Measurements from ENCODE around the gene PIR. TPM values are rescaled to one million over a fixed set of nuclear protein-coding genes. Genes with fewer than 3 reads are reported as not detected.

Gene PIR
- total and polyA plus RNA-seq, 4 donors, result 11.5 to 26.3 (median 20.2) TPM

DNA sequence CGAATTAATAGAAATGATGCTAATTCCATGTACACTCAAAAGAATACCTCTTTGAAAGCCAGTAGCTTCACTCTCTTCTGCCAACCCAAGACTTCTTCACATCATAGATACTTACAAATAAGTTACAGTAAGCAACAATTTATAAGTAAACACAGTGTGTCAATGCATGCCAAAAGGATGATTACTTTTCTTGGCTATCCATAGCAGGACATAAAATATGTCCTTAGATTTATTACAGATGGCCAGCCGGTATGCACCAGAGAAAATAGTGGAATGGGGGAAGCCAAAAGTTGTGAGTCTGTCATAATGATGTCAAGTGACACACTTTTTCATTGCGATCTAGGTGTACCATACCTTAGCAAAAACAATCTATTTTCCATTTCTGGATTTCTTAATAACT lies 6.8 kb upstream of the PIR start:
- ATAC-seq (ENCODE audit: low FRiP score), result no peak
- 78 to 84% methylated on average over 3 of the region's 3 CpGs for WGBS, 2 donors
- Histone ChIP-seq H3K4me1 (ENCODE audit: control insufficient read depth in 1 of 2, insufficient read depth in 2 of 2, low read length in 2 of 2) (no peaks in the 10 kb centered on the region), H3K27ac (ENCODE audit: low read depth in 1 of 2, low read length in 2 of 2) (no peak overlapping the region), H3K27me3 (ENCODE audit: control insufficient read depth in 1 of 2, insufficient read depth in 2 of 2, low read length in 1 of 2) (no peaks in the 10 kb centered on the region), H3K36me3 (ENCODE audit: control insufficient read depth in 1 of 2, insufficient read depth in 2 of 2, low read length in 1 of 2) (no peaks in the 10 kb centered on the region), H3K4me3 (ENCODE audit: low read length in 2 of 2) (no peak overlapping the region), H3K9me3 (ENCODE audit: control insufficient read depth, low read length) (no peaks in the 10 kb centered on the region)
- no peak for DNase-seq
- intact Hi-C loops (cut with DNase I), result loop anchor here in 1 of 2 donors (5.0 kb wide), 1 partner anchor 67 kb away; no protein-coding TSS in a partner anchor

DNA sequence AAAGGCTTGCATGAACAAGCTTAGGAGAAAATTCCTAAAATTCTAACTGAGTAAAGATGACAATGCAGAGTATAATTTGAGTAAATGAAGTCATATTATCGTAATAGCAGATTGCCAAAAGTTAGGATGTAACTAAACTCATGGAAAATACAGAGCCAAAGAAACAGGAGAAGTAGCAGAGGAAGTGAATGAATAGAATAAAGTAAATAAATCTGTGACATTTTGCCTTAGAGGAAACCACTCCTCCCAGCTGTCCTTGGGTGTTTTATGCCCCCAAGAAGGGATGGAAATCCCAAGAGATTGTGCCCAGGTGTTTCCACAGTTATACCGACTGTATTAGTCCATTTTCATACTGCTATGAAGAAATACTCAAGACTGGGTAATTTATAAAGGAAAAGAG lies 5.6 kb upstream of the PIR start:
- intact Hi-C loops (cut with DNase I), result loop anchor here in 1 of 2 donors (5.0 kb wide), 1 partner anchor 69 kb away; no protein-coding TSS in a partner anchor
- Histone ChIP-seq H3K9me3 (ENCODE audit: control insufficient read depth, low read length) (no peaks in the 10 kb centered on the region), H3K4me3 (ENCODE audit: low read length in 2 of 2) (no peak overlapping the region), H3K27me3 (ENCODE audit: control insufficient read depth in 1 of 2, insufficient read depth in 2 of 2, low read length in 1 of 2) (no peaks in the 10 kb centered on the region), H3K4me1 (ENCODE audit: control insufficient read depth in 1 of 2, insufficient read depth in 2 of 2, low read length in 2 of 2) (no peaks in the 10 kb centered on the region), H3K36me3 (ENCODE audit: control insufficient read depth in 1 of 2, insufficient read depth in 2 of 2, low read length in 1 of 2) (no peaks in the 10 kb centered on the region), H3K27ac (ENCODE audit: low read depth in 1 of 2, low read length in 2 of 2) (no peak overlapping the region)
- WGBS, 2 donors, result 60 to 67% methylated on average over 2 of the region's 2 CpGs
- DNase-seq (no peak), ATAC-seq (ENCODE audit: low FRiP score) (no peak)

DNA sequence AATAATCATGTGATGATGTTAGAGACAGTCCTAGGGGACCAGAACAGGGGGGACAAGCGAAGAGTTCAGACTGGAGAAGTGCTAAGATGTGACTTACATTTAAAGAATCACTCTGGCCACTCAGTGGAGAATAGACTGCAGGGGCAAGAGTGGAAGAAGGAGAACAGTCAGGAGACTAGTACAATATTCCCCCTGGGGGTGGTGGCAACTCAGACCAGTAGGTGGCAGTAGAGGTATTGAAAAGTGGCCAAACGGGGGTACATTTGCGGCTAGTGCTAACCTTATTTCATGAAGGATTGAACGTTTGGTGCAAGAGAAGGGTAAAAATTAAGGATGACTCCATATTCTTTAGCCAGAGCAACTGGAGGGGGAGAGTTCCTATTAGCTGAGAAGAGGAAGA lies 4.7 kb upstream of the PIR start:
- Histone ChIP-seq H3K4me1 (ENCODE audit: control insufficient read depth in 1 of 2, insufficient read depth in 2 of 2, low read length in 2 of 2) (no peaks in the 10 kb centered on the region), H3K4me3 (ENCODE audit: low read length in 2 of 2) (no peak overlapping the region), H3K9me3 (ENCODE audit: control insufficient read depth, low read length) (no peaks in the 10 kb centered on the region), H3K36me3 (ENCODE audit: control insufficient read depth in 1 of 2, insufficient read depth in 2 of 2, low read length in 1 of 2) (no peaks in the 10 kb centered on the region), H3K27ac (ENCODE audit: low read depth in 1 of 2, low read length in 2 of 2) (no peak overlapping the region), H3K27me3 (ENCODE audit: control insufficient read depth in 1 of 2, insufficient read depth in 2 of 2, low read length in 1 of 2) (no peaks in the 10 kb centered on the region)
- intact Hi-C loops (cut with DNase I), result loop anchor here in 1 of 2 donors (5.0 kb wide), 1 partner anchor 69 kb away; no protein-coding TSS in a partner anchor
- DNase-seq (no peak), ATAC-seq (ENCODE audit: low FRiP score) (no peak)
- WGBS, 2 donors, result 12 to 25% methylated on average over 4 of the region's 4 CpGs

DNA sequence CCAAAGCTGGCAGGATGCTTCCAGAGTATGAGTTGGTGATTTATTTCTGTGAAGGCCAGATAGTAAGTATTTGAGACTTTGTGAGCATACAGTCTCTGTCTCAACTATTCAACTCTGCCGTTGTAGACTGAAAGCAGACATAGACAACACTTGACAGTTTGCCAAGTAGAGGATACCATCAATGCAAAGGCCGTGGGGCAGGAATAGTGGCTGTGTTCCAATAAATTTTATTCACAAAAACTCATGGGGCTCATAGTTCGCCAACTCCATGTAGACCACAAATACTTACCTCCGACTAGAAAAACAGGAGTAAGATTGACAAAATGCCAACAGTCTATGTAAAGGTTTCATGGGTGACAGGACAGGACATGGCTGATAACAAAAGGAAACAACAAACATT lies 3.7 kb upstream of the PIR start:
- intact Hi-C loops (cut with DNase I), result loop anchor here in 1 of 2 donors (5.0 kb wide), 1 partner anchor 70 kb away; no protein-coding TSS in a partner anchor
- DNase-seq, result no peak
- WGBS, 2 donors, result 45 to 57% methylated on average over 4 of the region's 4 CpGs

DNA sequence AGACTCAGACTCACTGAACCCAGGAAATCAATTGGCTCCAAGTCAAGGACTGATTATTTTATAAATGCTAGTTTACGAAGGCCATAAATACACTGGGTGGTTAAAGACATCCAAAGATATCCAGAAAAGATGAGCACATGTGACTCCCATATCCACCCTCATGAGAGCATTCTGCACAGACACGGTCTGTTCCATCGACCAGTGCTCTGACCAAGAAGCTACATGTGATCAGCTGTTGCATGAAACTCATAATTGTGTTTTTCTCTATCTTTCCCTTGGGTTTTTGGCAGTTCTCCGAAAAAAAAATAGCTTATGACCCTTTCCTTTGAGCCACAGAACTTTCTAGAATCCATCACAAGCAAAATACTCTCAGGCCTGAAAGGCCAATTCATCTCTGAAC lies 2.7 kb upstream of the PIR start:
- Histone ChIP-seq H3K27me3 (ENCODE audit: control insufficient read depth in 1 of 2, insufficient read depth in 2 of 2, low read length in 1 of 2) (no peaks in the 10 kb centered on the region), H3K36me3 (ENCODE audit: control insufficient read depth in 1 of 2, insufficient read depth in 2 of 2, low read length in 1 of 2) (no peaks in the 10 kb centered on the region), H3K27ac (ENCODE audit: low read depth in 1 of 2, low read length in 2 of 2) (no peak overlapping the region), H3K4me1 (ENCODE audit: control insufficient read depth in 1 of 2, insufficient read depth in 2 of 2, low read length in 2 of 2) (no peaks in the 10 kb centered on the region), H3K4me3 (ENCODE audit: low read length in 2 of 2) (no peak overlapping the region), H3K9me3 (ENCODE audit: control insufficient read depth, low read length) (no peaks in the 10 kb centered on the region)
- ATAC-seq (ENCODE audit: low FRiP score) (no peak), DNase-seq (no peak)
- intact Hi-C loops (cut with DNase I), result loop anchor here in 1 of 2 donors (5.0 kb wide), 1 partner anchor 72 kb away; no protein-coding TSS in a partner anchor
- 75 to 90% methylated on average over 4 of the region's 4 CpGs for WGBS, 2 donors

More for the DNA sequence above, 3.7 kb upstream of the PIR start:
- Histone ChIP-seq H3K36me3 (ENCODE audit: control insufficient read depth in 1 of 2, insufficient read depth in 2 of 2, low read length in 1 of 2) (no peaks in the 10 kb centered on the region), H3K4me3 (ENCODE audit: low read length in 2 of 2) (no peak overlapping the region), H3K9me3 (ENCODE audit: control insufficient read depth, low read length) (no peaks in the 10 kb centered on the region), H3K27ac (ENCODE audit: low read depth in 1 of 2, low read length in 2 of 2) (no peak overlapping the region), H3K27me3 (ENCODE audit: control insufficient read depth in 1 of 2, insufficient read depth in 2 of 2, low read length in 1 of 2) (no peaks in the 10 kb centered on the region), H3K4me1 (ENCODE audit: control insufficient read depth in 1 of 2, insufficient read depth in 2 of 2, low read length in 2 of 2) (no peaks in the 10 kb centered on the region)
- no peak for ATAC-seq (ENCODE audit: low FRiP score)

DNA sequence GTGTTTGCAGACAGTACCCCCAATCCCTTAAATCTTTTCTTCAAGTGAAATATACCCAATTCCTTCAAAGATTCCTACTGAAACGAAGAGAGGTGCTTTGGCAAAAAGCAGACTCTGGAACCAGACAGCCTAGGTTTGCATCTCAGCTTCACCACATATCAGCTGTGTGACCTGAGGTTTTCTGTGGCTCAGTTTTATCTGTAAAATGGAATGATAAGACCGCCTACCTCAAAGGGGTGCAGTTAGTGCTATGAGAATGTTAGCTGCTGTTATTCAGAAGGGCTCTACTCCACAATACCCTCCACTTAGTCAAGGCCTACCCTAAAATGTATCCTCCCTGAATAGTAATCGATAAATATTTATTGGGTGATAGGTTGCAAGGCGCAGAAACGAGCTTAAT lies 664 bp downstream of the PIR start:
- intact Hi-C loops (cut with DNase I), result loop anchor here in 1 of 2 donors (5.0 kb wide), 1 partner anchor 185 kb away; no protein-coding TSS in a partner anchor

DNA sequence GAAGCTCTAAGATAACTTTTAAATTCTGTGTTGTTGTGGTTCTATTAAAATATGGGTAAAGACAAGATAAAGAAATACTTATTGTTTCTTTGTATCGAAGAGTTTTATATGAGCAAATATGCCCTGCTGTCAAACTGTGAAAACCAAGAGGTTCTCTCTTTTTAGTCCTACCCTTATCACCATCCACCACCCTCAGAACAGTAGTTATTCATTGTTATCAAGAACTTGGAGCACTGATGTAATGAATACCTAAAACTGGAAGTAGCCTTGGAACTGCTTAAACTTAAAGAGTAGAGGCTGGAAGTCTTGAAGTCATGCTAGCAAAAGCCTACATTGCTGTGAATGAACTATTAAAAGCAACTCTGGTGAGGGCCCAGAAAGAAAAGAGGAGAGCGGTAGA lies 9.2 kb downstream of the PIR start:
- Histone ChIP-seq H3K27me3 (ENCODE audit: control insufficient read depth in 1 of 2, insufficient read depth in 2 of 2, low read length in 1 of 2) (no peaks in the 10 kb centered on the region), H3K4me3 (ENCODE audit: low read length in 2 of 2) (no peak overlapping the region), H3K9me3 (ENCODE audit: control insufficient read depth, low read length) (no peaks in the 10 kb centered on the region), H3K4me1 (ENCODE audit: control insufficient read depth in 1 of 2, insufficient read depth in 2 of 2, low read length in 2 of 2) (no peaks in the 10 kb centered on the region), H3K27ac (ENCODE audit: low read depth in 1 of 2, low read length in 2 of 2) (no peak overlapping the region), H3K36me3 (ENCODE audit: control insufficient read depth in 1 of 2, insufficient read depth in 2 of 2, low read length in 1 of 2) (no peaks in the 10 kb centered on the region)
- no peak for DNase-seq
- 89 to 95% methylated on average over 2 of the region's 2 CpGs for WGBS, 2 donors
- ATAC-seq (ENCODE audit: low FRiP score), result no peak
- intact Hi-C loops (cut with DNase I), result no loop called here

More for the DNA sequence above, 664 bp downstream of the PIR start:
- Histone ChIP-seq H3K27me3 (ENCODE audit: control insufficient read depth in 1 of 2, insufficient read depth in 2 of 2, low read length in 1 of 2) (no peaks in the 10 kb centered on the region), H3K27ac (ENCODE audit: low read depth in 1 of 2, low read length in 2 of 2) (no peak overlapping the region), H3K4me1 (ENCODE audit: control insufficient read depth in 1 of 2, insufficient read depth in 2 of 2, low read length in 2 of 2) (no peaks in the 10 kb centered on the region), H3K9me3 (ENCODE audit: control insufficient read depth, low read length) (no peaks in the 10 kb centered on the region), H3K36me3 (ENCODE audit: control insufficient read depth in 1 of 2, insufficient read depth in 2 of 2, low read length in 1 of 2) (no peaks in the 10 kb centered on the region), H3K4me3 (ENCODE audit: low read length in 2 of 2) (peak overlapping the region; percentile 58 to 81)
- DNase-seq (no peak), ATAC-seq (ENCODE audit: low FRiP score) (no peak)
- 54 to 64% methylated on average over 5 of the region's 5 CpGs for WGBS, 2 donors

DNA sequence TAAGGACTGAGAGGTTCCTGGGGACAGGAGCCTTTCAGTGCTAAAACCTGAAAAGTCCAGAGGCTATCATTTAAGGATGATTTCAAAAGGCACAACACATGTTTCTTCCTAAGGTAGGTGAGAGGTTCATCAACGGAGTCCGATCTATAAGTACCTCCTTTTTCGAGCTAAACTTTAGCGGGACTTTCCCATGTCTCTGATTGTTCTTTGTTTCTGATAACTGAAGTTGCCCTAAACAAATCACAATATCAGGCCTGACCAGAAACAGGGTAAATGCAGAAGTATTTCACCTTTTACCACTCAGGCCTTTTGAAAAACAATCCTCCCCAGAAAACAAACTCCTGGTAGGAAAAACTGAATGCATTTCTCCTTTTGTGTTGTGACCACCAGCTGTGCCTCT lies 17.6 kb downstream of the PIR start:
- no peak overlapping the region for H3K4me3 ChIP-seq (ENCODE audit: low read length in 2 of 2)
- H3K27me3 ChIP-seq (ENCODE audit: control insufficient read depth in 1 of 2, insufficient read depth in 2 of 2, low read length in 1 of 2), result no peaks in the 10 kb centered on the region
- WGBS, 2 donors, result 75 to 92% methylated on average over 4 of the region's 4 CpGs
- ATAC-seq (ENCODE audit: low FRiP score) (no peak), DNase-seq (no peak)
- intact Hi-C loops (cut with DNase I), result no loop called here
- H3K9me3 ChIP-seq (ENCODE audit: control insufficient read depth, low read length), result no peaks in the 10 kb centered on the region
- H3K27ac ChIP-seq (ENCODE audit: low read depth in 1 of 2, low read length in 2 of 2), result no peak overlapping the region
- H3K4me1 ChIP-seq (ENCODE audit: control insufficient read depth in 1 of 2, insufficient read depth in 2 of 2, low read length in 2 of 2), result no peaks in the 10 kb centered on the region
- H3K36me3 ChIP-seq (ENCODE audit: control insufficient read depth in 1 of 2, insufficient read depth in 2 of 2, low read length in 1 of 2), result peaks cover 0 to 4% of the 10 kb centered on the region in 2 donors

DNA sequence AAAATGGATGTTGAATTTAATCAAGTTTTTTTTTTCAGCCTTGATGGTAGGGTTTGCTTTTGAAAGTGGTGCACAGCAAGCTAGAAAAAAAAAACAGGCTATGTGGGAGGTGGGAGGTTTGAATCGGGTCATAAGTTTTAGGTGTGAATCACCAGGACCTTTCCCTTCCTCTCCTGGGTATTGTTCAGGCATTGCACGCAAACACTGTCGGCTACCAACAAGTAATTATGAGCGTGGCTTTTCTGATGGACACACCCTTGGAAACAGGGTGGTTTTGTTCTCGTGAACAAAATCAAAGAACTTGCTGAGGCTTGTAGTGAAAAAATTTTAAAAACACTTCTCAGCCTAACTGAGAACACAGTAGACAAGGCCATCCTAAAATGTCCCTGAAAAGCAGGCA lies 18.1 kb downstream of the PIR start:
- Histone ChIP-seq H3K4me1 (ENCODE audit: control insufficient read depth in 1 of 2, insufficient read depth in 2 of 2, low read length in 2 of 2) (no peaks in the 10 kb centered on the region), H3K27me3 (ENCODE audit: control insufficient read depth in 1 of 2, insufficient read depth in 2 of 2, low read length in 1 of 2) (no peaks in the 10 kb centered on the region), H3K36me3 (ENCODE audit: control insufficient read depth in 1 of 2, insufficient read depth in 2 of 2, low read length in 1 of 2) (peaks cover 0 to 4% of the 10 kb centered on the region in 2 donors), H3K4me3 (ENCODE audit: low read length in 2 of 2) (no peak overlapping the region), H3K27ac (ENCODE audit: low read depth in 1 of 2, low read length in 2 of 2) (no peak overlapping the region), H3K9me3 (ENCODE audit: control insufficient read depth, low read length) (no peaks in the 10 kb centered on the region)
- 69 to 78% methylated on average over 5 of the region's 5 CpGs for WGBS, 2 donors
- ATAC-seq (ENCODE audit: low FRiP score) (no peak), DNase-seq (no peak)
- intact Hi-C loops (cut with DNase I), result no loop called here

All from aorta (tissue), 5 donors.